Superior temporal gyrus (tissue), 1 donor: ENCODE data around the gene ADCY1.
"Not testable (repeated sequence)": the region's sequence is repeated elsewhere in the genome, so short reads cannot be mapped to it uniquely, and the experiment has no call there.

ENCODE experiments used
- DNase-seq: peaks from one replicate; pipeline ENCODE4 v3.0.0-alpha.2; 2016; ENCODE audit errors: extremely low spot score

ADCY1 gene

GRCh38 chr7:45740573-45740972, 166.4 kb downstream of the ADCY1 start:
- DNase-seq: not testable (repeated sequence)

GRCh38 chr7:45748976-45749375, 174.8 kb downstream of the ADCY1 start:
- DNase-seq: peak; percentile 41

GRCh38 chr7:45751352-45751751, 177.2 kb downstream of the ADCY1 start:
- not testable (repeated sequence) for DNase-seq

- not testable (repeated sequence) for DNase-seq
Observed at GRCh38 chr7:45756333-45756732, 182.2 kb downstream of the ADCY1 start.

GRCh38 chr7:45756757-45757156, 182.6 kb downstream of the ADCY1 start:
- not testable (repeated sequence) for DNase-seq

- DNase-seq: not testable (repeated sequence)
Observed at GRCh38 chr7:45759464-45759863, 185.3 kb downstream of the ADCY1 start.

GRCh38 chr7:45761545-45762205, 187.5 kb downstream of the ADCY1 start:
- not testable (repeated sequence) for DNase-seq

GRCh38 chr7:45762225-45762994, 188.2 kb downstream of the ADCY1 start:
- not testable (repeated sequence) for DNase-seq

- DNase-seq: peak; percentile 98
Observed at GRCh38 chr7:45768516-45769394, 194.6 kb downstream of the ADCY1 start.

GRCh38 chr7:45769626-45770025, 195.5 kb downstream of the ADCY1 start:
- not testable (repeated sequence) for DNase-seq
